HTERT RPE-1 (cell line): Measurements from ENCODE around the gene DUOX1.

ENCODE experiments used
- in situ Hi-C: fragments of 300-500 bp; cut with MboI; formaldehyde crosslinking; loops from 4 replicates; pipeline ENCODE4 v1.14.3; 2020; ENCODE audit warnings: low sequenced_read_pairs

DUOX1 gene

DNA sequence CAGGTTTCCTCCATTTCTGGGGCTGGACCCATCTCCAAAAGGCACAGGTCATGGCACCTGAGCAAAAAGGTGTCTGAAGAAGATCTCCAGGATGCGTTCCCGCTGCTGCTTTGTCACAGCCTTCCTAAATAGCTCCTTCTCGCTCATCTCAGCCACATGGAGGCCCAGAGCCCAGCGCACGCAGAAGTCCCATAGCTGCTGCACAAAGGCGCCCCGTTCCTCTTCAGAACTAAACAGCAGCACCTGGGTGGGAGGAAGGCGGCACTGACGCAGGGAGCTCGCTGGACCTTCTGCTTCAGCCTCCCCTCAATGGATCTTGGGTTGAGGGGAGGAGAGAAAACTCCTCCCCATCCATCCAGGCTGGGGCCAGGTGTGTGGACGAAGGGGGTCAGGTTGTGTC is 24.2 kb upstream of the DUOX1 start:
- in situ Hi-C loops, result no loop called here

- in situ Hi-C loops, result no loop called here
These were observed 23.6 kb upstream of the DUOX1 start for GRCh38 chr15:45106002-45106790.

GRCh38 chr15:45107941-45108630 is 21.7 kb upstream of the DUOX1 start:
- in situ Hi-C loops, result no loop called here

- in situ Hi-C loops, result no loop called here
These were observed 19.5 kb upstream of the DUOX1 start for GRCh38 chr15:45110256-45110820.

GRCh38 chr15:45111390-45112142 is 18.2 kb upstream of the DUOX1 start:
- in situ Hi-C loops, result no loop called here

GRCh38 chr15:45112143-45112590 is 17.6 kb upstream of the DUOX1 start:
- in situ Hi-C loops, result no loop called here

DNA sequence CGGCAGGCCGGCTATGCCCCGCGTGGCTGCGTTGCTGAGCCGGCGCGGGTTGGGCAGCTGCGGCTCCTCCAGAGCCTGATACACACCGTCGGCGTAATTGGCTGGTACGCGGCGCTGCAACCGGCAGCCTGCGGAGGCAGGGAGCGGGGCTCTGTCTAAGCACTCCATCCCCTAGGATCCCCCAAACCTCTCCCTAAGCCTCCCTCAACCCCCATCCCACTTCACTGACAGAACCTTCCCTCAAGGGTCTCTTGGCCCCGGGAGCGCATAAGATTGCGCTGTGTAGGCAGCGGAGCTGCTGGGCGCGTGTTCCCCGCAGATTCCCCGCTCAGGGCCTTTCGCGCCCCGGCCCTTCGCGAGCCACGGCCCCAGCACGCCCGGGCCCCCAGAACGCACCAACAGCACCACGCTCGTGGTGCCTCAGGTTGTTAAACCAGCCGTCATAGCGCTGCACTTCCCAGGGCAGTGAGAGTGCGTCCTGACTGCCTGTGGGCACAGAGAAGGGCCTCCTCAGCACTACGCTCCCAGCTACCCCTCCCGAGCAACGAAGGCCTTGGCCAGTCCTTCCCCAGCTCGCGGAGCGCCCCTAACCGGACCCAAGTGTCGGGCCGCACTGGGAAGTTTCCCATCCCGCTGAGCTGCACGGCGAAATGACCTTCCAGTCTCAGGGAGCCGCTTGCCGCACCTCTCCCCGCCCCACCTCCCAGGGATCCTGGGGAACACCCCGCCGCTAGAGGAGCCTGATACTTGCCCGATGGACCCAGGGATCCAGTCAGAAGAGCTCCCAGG is 17.0 kb upstream of the DUOX1 start:
- in situ Hi-C loops, result no loop called here

DNA sequence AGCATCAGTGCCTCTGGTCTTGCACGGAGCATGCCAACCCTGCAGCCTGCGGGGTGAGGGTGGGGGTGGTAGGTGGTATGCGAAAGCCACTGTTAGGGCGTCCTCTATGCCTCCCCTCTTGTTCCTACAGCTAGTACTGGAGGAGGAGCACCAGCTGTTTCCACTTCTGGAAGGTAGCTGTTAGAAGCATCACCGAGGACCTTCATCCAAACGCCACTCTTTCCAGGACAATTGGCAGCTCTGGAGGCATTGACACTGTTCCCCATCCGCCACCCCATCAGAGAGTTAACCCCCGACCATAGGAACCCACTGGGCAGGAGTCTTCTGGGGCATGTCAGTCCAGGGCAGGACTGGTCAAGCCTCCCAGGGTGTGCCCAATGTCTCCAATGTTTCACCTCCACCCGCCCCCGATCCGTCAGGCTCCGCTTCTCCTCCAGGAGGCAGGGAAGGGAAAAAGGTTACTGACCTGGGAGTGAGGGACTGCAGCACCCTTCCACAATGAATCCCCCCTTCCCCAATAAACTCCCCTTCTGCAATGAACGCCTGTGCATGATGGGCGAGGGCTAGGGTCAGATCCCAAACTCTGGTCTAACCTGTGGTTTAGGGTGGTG is 16.3 kb upstream of the DUOX1 start:
- in situ Hi-C loops, result no loop called here

GRCh38 chr15:45114076-45114750 is 15.6 kb upstream of the DUOX1 start, which contains the start of the genes DUOX2 and DUOXA2:
Gene DUOX2 (minus strand): TSS chr15:45114172. CDS start chr15:45113411, 761 bp downstream.
Gene DUOXA2 (plus strand): TSS chr15:45114326. CDS start chr15:45114606, 280 bp downstream.
- in situ Hi-C loops, result no loop called here

DNA sequence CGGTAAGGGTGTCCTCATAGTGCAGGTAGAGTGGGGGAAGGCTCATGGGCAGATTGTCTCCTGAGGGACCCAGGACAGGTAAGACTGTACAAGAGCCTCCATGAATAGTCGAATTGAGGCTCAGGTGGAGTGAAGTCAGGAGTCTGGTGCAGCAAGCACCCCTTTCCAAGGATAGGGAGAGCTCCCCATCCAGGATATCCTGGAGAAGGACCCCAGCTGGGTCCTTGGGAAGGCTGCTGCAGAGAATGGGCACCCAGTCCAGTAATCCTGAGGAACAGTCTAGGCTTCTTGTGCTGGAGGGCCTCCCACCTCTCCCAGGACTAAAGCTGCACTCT is 15.1 kb upstream of the DUOX1 start:
- in situ Hi-C loops, result no loop called here

DNA sequence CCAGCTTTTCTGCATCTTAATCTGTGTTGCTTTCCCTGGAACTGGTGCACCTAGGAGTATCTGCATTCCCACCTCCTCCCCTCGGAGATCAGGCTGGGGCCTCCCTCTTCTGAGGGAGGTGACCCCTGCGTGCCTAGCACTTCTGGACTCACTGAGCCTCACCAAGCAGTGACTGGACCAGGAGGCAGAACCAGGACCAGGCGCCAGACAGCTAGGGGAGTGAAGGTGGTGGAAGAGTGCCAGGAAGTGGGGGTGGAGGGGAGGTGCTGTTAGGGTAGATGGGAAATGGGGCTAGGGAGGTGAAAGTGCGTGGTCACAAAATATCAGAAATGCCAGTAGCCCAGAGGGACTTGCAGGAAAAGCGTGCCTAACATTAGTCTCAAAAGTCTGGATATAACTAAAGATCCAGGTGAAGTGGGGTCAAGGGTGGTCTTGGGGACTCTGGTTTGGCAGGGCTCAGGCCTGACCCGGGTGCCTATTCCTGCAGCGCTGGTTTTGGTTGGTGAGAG is 14.4 kb upstream of the DUOX1 start:
- in situ Hi-C loops, result no loop called here

DNA sequence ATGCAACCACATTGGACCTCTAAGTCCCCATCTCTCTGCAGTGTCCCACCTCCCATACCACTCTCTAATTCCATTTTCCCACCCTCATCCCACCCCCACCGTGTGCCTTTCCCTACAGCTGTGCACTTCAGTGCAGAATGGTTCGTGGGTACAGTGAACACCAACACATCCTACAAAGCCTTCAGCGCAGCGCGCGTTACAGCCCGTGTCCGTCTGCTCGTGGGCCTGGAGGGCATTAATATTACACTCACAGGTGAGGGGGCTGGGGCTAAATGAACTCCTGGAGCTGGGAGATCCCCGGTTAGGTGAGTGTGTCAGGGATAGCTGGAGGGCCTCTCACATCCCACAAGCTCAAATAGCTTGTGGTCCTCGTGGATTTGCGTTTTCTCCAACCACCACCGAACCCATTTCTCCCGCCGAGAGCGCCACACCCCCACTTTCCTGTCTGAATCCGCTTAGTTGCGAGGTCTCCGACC is 13.8 kb upstream of the DUOX1 start:
- in situ Hi-C loops, result no loop called here

GRCh38 chr15:45116482-45117307 is 13.1 kb upstream of the DUOX1 start:
- in situ Hi-C loops, result no loop called here

DNA sequence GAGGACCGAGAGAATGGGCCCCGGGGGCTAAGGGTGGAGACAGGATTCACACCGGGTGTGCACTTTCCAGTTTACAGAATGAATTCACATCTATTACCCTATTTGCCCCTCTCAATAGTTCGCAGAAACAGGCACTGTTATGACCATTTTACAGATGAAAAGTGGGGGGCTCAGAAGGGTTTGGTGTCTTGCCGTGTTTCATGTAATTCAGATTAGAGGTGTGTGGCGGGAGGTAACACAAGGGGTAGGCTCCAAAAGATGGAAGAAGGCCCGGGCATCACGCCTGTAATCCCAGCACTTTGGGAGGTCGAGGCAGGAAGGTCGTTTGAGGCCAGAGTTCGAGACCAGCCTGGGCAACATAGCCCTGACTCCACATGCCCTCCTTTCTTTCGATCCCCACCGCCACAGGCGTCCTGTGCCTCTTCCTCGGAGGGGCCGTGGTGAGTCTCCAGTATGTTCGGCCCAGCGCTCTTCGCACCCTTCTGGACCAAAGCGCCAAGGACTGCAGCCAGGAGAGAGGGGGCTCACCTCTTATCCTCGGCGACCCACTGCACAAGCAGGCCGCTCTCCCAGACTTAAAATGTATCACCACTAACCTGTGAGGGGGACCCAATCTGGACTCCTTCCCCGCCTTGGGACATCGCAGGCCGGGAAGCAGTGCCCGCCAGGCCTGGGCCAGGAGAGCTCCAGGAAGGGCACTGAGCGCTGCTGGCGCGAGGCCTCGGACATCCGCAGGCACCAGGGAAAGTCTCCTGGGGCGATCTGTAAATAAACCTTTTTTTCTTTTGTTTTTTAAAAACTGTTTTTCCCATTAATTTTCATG is 12.3 kb upstream of the DUOX1 start:
- in situ Hi-C loops, result no loop called here

- in situ Hi-C loops, result no loop called here
These were observed 11.6 kb upstream of the DUOX1 start for GRCh38 chr15:45118131-45118588.

DNA sequence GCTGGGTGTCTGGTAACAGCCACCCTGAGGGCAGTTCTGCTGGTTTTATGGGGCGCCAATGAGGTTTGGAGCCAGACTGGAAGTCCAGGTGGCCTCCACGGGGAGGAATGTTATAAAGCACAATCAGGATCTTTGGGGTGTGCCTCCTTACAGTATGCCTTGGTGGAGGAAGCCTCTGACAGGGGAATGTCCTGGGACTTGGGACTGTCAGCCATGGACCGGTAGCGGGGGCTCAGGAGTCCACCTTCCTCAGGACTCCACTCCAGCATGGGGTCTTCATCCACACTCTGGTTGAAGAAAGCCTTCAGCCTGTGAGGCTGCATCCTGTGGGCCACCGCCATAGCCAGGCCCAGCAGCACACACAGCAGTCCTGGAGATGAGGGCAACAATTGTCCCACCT is 10.8 kb upstream of the DUOX1 start:
- in situ Hi-C loops, result no loop called here
